ENCODE data around the gene DPF1.

Gene DPF1

DNA sequence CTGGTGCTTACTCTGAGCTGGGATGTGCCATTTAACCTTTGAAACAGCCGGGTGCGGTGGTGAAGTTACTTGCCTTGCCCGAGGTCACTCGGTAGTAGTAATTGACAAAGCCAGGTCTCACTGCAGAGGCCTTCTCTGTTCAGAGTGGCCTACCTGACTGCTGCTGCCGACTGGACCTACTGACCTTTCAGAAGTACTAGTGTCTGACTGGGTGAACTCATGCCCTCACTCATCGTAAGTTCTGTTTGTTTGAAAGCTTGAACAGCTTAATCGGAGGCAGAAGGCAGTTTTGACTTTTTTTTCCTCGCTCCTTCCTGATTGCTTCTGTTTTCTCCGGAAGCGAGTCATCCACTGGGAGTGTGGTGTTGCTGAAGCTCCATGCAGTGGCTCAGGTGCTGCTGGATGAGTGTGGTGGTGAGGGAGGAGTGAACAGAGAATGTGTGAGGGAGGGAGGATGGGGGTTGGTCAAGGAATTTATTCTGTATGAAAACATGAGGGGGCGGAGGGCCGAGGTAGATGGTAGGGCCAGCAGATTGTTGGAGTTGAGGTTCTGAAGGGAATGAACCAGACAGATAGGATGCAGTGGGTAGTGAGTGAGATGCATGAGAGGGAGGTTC, 43.1 kb upstream of the DPF1 start:
- Histone ChIP-seq H3K4me3 (no peak overlapping the region), H3K36me3 (no peaks in the 10 kb centered on the region), H3K27ac (peak overlapping the region; percentile 28 to 49), H3K27me3 (no peaks in the 10 kb centered on the region), H3K9me3 (no peaks in the 10 kb centered on the region), H3K4me1 (peaks cover 4 to 38% (median 21%) of the 10 kb centered on the region in 4 donors)
- DNase-seq, result no peak
- intact Hi-C loops (cut with DNase I; ENCODE audit: low total_unique reads), result loop anchor here (10.0 kb wide), 1 partner anchor 48 kb away; the partner anchor contains the start of genes KCNK6 and YIF1B
- TF ChIP-seq, protein P1, sequence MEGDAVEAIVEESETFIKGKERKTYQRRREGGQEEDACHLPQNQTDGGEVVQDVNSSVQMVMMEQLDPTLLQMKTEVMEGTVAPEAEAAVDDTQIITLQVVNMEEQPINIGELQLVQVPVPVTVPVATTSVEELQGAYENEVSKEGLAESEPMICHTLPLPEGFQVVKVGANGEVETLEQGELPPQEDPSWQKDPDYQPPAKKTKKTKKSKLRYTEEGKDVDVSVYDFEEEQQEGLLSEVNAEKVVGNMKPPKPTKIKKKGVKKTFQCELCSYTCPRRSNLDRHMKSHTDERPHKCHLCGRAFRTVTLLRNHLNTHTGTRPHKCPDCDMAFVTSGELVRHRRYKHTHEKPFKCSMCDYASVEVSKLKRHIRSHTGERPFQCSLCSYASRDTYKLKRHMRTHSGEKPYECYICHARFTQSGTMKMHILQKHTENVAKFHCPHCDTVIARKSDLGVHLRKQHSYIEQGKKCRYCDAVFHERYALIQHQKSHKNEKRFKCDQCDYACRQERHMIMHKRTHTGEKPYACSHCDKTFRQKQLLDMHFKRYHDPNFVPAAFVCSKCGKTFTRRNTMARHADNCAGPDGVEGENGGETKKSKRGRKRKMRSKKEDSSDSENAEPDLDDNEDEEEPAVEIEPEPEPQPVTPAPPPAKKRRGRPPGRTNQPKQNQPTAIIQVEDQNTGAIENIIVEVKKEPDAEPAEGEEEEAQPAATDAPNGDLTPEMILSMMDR (IDR thresholded peaks at IDR 0.05), result no peak

DNA sequence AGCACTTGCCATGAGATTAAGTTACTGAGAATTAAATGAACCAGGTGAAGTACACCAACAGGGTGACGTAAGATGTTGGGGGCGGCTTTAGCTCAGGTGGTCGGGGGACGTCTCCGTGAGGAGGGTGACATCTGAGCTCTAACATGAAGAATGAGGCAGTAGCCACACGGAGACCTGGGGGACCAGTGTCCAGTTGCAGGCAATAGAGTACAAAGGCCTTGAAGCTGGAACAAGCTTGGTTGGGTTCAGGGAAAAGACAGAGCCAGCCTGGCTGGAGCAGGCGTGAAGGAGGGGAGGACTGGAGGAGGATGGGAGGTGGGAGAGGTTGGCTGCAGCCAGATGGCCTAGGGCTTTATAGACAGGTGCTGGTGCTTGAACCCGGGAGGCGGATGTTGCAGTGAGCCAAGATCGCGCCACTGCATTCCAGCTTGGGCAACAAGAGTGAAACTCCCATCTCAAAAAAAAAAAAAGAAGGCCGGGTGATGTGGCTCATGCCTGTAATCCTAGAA, 42.0 kb upstream of the DPF1 start:
- intact Hi-C loops (cut with DNase I; ENCODE audit: low total_unique reads), result loop anchor here (10.0 kb wide), 1 partner anchor 49 kb away; the partner anchor contains the start of genes KCNK6 and YIF1B
- Histone ChIP-seq H3K4me3 (peak overlapping the region in 1 of 2 donors; percentile 62), H3K4me1 (peaks cover 4 to 38% (median 21%) of the 10 kb centered on the region in 4 donors)

DNA sequence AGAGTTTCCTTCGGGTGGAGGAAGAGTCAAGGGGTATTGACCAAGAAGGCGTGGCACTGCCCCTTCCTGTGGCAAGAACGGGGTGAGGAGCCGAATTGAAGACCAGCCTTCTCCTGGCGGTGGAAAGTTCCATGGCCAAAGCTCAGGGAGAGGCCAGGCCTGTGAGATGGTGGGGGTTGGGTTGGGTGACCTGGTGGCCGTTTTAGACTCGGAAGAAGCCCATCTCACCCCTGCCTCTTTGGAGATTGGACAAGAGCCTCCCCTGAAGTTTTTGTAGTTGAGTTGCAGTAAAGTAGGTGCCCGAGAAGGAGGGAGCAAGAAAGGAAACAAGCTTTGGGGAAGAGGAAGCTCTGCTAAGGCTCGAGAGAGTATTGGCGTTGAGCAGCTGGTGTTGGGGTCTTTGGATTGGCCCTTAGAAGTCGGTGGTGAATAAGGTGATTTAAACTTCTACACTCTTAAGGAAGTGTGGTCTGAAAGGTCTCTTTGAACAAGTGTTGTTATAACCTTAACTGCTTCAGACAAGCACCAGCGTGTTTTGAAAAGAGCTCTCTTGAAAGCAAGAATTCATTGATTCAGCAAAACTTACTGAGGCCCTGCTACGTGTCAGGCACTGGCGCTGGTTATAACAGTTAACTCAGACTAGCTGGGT, 41.3 kb upstream of the DPF1 start:
- TF ChIP-seq, protein P1 (IDR thresholded peaks at IDR 0.05), result no peak
- no peaks in the 10 kb centered on the region for H3K9me3 ChIP-seq
- H3K27ac ChIP-seq, result peak overlapping the region; percentile 81
- no peak for DNase-seq
- peaks cover 4 to 38% (median 21%) of the 10 kb centered on the region in 4 donors for H3K4me1 ChIP-seq
- H3K36me3 ChIP-seq, result no peaks in the 10 kb centered on the region
- peak overlapping the region; percentile 54 to 62 for H3K4me3 ChIP-seq
- intact Hi-C loops (cut with DNase I; ENCODE audit: low total_unique reads), result loop anchor here (10.0 kb wide), 1 partner anchor 49 kb away; the partner anchor contains the start of genes KCNK6 and YIF1B
- no peaks in the 10 kb centered on the region for H3K27me3 ChIP-seq

More for the DNA sequence above, 42.0 kb upstream of the DPF1 start:
- TF ChIP-seq, protein P1 (IDR thresholded peaks at IDR 0.05), result no peak
- Histone ChIP-seq H3K9me3 (no peaks in the 10 kb centered on the region), H3K27me3 (no peaks in the 10 kb centered on the region), H3K36me3 (no peaks in the 10 kb centered on the region), H3K27ac (peak overlapping the region; percentile 81)
- no peak for DNase-seq

DNA sequence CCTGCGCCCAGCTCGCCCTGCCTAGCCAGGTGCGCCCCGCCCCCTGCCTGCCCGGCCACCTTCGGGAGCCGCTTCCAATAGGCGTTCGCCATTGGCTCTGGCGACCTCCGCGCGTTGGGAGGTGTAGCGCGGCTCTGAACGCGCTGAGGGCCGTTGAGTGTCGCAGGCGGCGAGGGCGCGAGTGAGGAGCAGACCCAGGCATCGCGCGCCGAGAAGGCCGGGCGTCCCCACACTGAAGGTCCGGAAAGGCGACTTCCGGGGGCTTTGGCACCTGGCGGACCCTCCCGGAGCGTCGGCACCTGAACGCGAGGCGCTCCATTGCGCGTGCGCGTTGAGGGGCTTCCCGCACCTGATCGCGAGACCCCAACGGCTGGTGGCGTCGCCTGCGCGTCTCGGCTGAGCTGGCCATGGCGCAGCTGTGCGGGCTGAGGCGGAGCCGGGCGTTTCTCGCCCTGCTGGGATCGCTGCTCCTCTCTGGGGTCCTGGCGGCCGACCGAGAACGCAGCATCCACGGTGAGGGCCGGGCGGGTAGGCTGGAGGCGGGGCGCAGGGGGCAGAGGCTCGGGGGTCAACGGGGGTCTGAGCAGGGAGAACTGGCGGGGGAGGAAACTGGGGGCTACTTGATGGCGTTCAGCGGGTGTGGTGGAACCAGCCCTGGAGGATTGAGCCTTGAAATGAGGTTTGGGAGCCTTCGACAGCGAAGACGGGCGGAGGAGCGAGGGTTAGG, 40.6 kb upstream of the DPF1 start, which contains the start of gene SPINT2:
Gene SPINT2, plus strand, starts transcription at position 88 of the 727 bp plus-strand sequence. Its CDS starts 320 bp downstream, at position 408.
- TF ChIP-seq, protein P1 (IDR thresholded peaks at IDR 0.05), result no peak
- Histone ChIP-seq H3K9me3 (no peaks in the 10 kb centered on the region), H3K36me3 (no peaks in the 10 kb centered on the region), H3K27me3 (no peaks in the 10 kb centered on the region), H3K4me3 (peak within 1 kb of the TSS; percentile 54 to 62), H3K27ac (peak within 1 kb of the TSS; percentile 81), H3K4me1 (peaks cover 4 to 33% (median 21%) of the 10 kb centered on the region in 4 donors)
- intact Hi-C loops (cut with DNase I; ENCODE audit: low total_unique reads), result loop anchor here (10.0 kb wide), 1 partner anchor 50 kb away; the partner anchor contains the start of genes KCNK6 and YIF1B
- no peak for DNase-seq
